ENCODE data around the gene NUDT13. TPM values are rescaled to one million over a fixed set of nuclear protein-coding genes. Genes with fewer than 3 reads are reported as not detected.

The NUDT13 gene
- total and polyA plus RNA-seq, 8 donors, result 0.45 to 17.7 (median 1.7) TPM; not detected in 1

DNA sequence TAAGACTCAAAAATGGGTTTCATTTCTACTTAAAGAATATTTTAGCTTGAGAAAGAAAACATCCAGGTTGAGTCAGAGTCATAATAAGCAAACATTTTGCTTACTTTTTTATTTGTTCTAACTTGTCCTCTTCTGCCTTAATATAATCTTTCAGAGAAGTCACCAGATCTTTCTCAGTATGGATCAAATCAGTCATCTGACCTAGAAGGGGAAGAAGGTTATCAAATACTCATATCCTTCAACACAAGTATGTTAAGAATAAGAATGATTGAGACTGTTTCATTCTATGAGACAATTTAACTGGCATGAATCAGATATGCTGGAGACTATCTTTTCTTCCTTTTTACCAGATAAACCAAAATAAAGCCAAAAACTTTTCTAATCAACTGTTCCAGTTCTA, 36.6 kb upstream of the NUDT13 start:
- H3K4me1 ChIP-seq, result peaks cover 0 to 22% (median 13%) of the 10 kb centered on the region in 4 donors
- intact Hi-C loops (cut with DNase I; ENCODE audit: low total_unique reads), result no loop called here
- peaks cover 0 to 58% (median 48%) of the 10 kb centered on the region in 4 donors for H3K36me3 ChIP-seq
- H3K27me3 ChIP-seq, result no peaks in the 10 kb centered on the region
- H3K27ac ChIP-seq, result no peak overlapping the region
- TF ChIP-seq POLR2A (IDR thresholded peaks at IDR 0.05) (no peak), POLR2AphosphoS5 (IDR thresholded peaks at IDR 0.05) (no peak), EP300 (IDR thresholded peaks at IDR 0.05) (no peak), CTCF (IDR thresholded peaks at IDR 0.05) (no peak)
- no peak for DNase-seq
- H3K9me3 ChIP-seq, result no peaks in the 10 kb centered on the region
- H3K4me3 ChIP-seq, result no peak overlapping the region

- TF ChIP-seq POLR2AphosphoS5 (IDR thresholded peaks at IDR 0.05) (no peak), POLR2A (IDR thresholded peaks at IDR 0.05) (no peak), CTCF (IDR thresholded peaks at IDR 0.05) (no peak), EP300 (IDR thresholded peaks at IDR 0.05) (no peak)
- Histone ChIP-seq H3K9me3 (no peaks in the 10 kb centered on the region), H3K27ac (peak overlapping the region in 2 of 5 donors; percentile 78 to 85), H3K4me3 (no peak overlapping the region), H3K27me3 (no peaks in the 10 kb centered on the region), H3K36me3 (peaks cover 0 to 43% (median 35%) of the 10 kb centered on the region in 4 donors), H3K4me1 (peaks cover 0 to 22% (median 13%) of the 10 kb centered on the region in 4 donors)
- WGBS, 5 donors, result 79 to 97% (median 96%) methylated on average over 3 of the region's 3 CpGs
- intact Hi-C loops (cut with DNase I; ENCODE audit: low total_unique reads), result no loop called here
- DNase-seq, result no peak
Observed at GRCh38 chr10:73075829-73076228, 34.4 kb upstream of the NUDT13 start.

DNA sequence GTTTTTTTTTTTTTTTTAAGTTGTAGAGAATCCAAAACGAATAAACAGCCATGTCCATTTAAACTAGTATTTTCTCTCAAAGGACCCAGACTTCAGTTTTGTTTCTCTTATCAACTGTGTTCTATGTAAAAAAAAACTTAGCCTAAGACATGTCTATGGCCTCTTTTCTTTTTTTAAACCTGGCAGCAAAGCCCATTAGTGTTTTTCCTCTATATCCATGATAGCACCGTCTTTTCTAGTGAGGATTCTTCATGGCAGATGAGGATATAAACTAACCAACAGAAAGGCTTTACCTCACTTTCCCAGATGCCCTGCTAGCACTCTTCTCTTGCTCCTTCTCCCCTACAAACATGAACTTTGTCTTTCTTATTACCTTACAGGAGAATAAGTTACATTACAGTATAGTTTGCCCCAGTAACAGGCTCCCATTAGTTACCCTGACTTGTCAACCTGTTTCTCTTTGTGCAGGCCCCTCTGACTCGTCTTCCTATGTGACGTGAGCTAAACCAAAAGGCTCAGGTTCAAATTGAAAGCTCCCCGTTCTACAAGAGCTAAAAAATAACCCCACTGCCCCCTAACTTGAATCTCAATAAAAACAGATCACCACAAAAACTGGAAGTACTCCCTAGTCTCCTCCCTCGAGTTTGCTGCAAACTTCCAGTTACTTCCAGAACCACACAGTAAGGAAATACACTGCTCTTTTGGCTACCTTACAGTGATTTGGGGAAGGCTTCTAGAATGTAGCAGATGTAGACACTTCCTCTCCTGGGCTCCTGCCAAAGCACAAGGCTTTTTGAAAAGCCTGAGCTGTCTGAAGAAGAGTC, 33.7 kb upstream of the NUDT13 start:
- DNase-seq, result peak; percentile 40 to 87
- peak overlapping the region in 1 of 4 donors; percentile 4 for H3K4me3 ChIP-seq

GRCh38 chr10:73079779-73080541, 30.3 kb upstream of the NUDT13 start:
- H3K27me3 ChIP-seq, result no peaks in the 10 kb centered on the region
- DNase-seq, result no peak
- 54 to 79% (median 60%) methylated on average over 3 of the region's 3 CpGs for WGBS, 5 donors

More for the DNA sequence above, 33.7 kb upstream of the NUDT13 start:
- H3K27me3 ChIP-seq, result no peaks in the 10 kb centered on the region
- peaks cover 0 to 22% (median 13%) of the 10 kb centered on the region in 4 donors for H3K4me1 ChIP-seq
- no peaks in the 10 kb centered on the region for H3K9me3 ChIP-seq
- intact Hi-C loops (cut with DNase I; ENCODE audit: low total_unique reads), result no loop called here
- peaks cover 0 to 35% (median 28%) of the 10 kb centered on the region in 4 donors for H3K36me3 ChIP-seq
- peak overlapping the region; percentile 56 to 85 (median 76) for H3K27ac ChIP-seq
- peak in 2 of 3 donors; percentile 26 to 48 for TF ChIP-seq POLR2AphosphoS5 (IDR thresholded peaks at IDR 0.05)
- no peak for TF ChIP-seq EP300 (IDR thresholded peaks at IDR 0.05)
- WGBS, 5 donors, result 26 to 52% (median 36%) methylated on average over 6 of the region's 6 CpGs

More at GRCh38 chr10:73079779-73080541, 30.3 kb upstream of the NUDT13 start:
- H3K36me3 ChIP-seq, result peaks cover 0 to 5% (median 0%) of the 10 kb centered on the region in 4 donors
- intact Hi-C loops (cut with DNase I; ENCODE audit: low total_unique reads), result no loop called here
- H3K27ac ChIP-seq, result no peak overlapping the region
- no peaks in the 10 kb centered on the region for H3K9me3 ChIP-seq
- no peak overlapping the region for H3K4me3 ChIP-seq
- TF ChIP-seq POLR2AphosphoS5 (IDR thresholded peaks at IDR 0.05), result no peak
- TF ChIP-seq POLR2A (IDR thresholded peaks at IDR 0.05), result no peak
- TF ChIP-seq EP300 (IDR thresholded peaks at IDR 0.05), result no peak
- no peak for TF ChIP-seq CTCF (IDR thresholded peaks at IDR 0.05)
- H3K4me1 ChIP-seq, result peaks cover 0 to 53% (median 17%) of the 10 kb centered on the region in 4 donors
